ENCODE measurements around the gene B3GALNT2. TPM values are rescaled to one million over a fixed set of nuclear protein-coding genes. Genes with fewer than 3 reads are reported as not detected.

B3GALNT2 gene
- polyA plus RNA-seq, 3 donors: 8.9 to 11.8 (median 10.4) TPM

- Histone ChIP-seq H3K36me3 (replicated peaks in 1 of 2; ENCODE audit: control insufficient read depth in 1 of 2, insufficient read depth in 2 of 2, low read length in 2 of 2) (peaks cover 8 to 20% of the 10 kb centered on the region in 2 donors), H2AFZ (ENCODE audit: insufficient read depth, low read depth, low read length, poor library complexity, severe bottlenecking) (no peak overlapping the region), H3K79me2 (ENCODE audit: insufficient read depth, low read length) (peaks cover 18% of the 10 kb centered on the region), H3K9ac (ENCODE audit: insufficient read depth, low read length, poor library complexity, severe bottlenecking) (no peak overlapping the region), H3K4me1 (ENCODE audit: control insufficient read depth in 1 of 2, insufficient read depth in 2 of 2, low read length in 2 of 2) (no peaks in the 10 kb centered on the region), H4K20me1 (ENCODE audit: insufficient read depth, low read length) (peaks cover 2% of the 10 kb centered on the region), H3K27ac (ENCODE audit: low read depth in 1 of 2, low read length in 2 of 2) (no peak overlapping the region), H3K9me3 (replicated peaks in 1 of 2; ENCODE audit: control insufficient read depth in 1 of 2, insufficient read depth in 1 of 2, low read length in 2 of 2) (no peaks in the 10 kb centered on the region), H3K4me2 (replicated peaks; ENCODE audit: extremely low read depth, low read length, poor library complexity, severe bottlenecking) (no peak overlapping the region), H3K4me3 (replicated peaks in 1 of 3; ENCODE audit: low read depth in 2 of 3, low read length in 3 of 3) (no peak overlapping the region), H3K27me3 (ENCODE audit: control insufficient read depth in 2 of 2, insufficient read depth in 2 of 2, low read length in 2 of 2) (no peaks in the 10 kb centered on the region)
- Mint-ChIP-seq H3K4me3 (no peak overlapping the region), H3K27ac (peak overlapping the region in 1 of 7 donors; percentile 42), H3K9me3 (no peaks in the 10 kb centered on the region), H3K27me3 (ENCODE audit: low read depth in 3 of 3) (no peaks in the 10 kb centered on the region), H3K4me1 (no peaks in the 10 kb centered on the region), H3K36me3 (peaks cover 19 to 35% of the 10 kb centered on the region in 2 donors)
- no peak for TF ChIP-seq CTCF (IDR thresholded peaks at IDR 0.05)
- no CpG with 5 or more reads among the region's 5 CpGs for WGBS (ENCODE audit: insufficient coverage)
- DNase-seq: no peak
- intact Hi-C loops (cut with micrococcal nuclease): no loop called here
These were observed 100.1 kb downstream of the B3GALNT2 start for GRCh38 chr1:235404190-235404589.

DNA sequence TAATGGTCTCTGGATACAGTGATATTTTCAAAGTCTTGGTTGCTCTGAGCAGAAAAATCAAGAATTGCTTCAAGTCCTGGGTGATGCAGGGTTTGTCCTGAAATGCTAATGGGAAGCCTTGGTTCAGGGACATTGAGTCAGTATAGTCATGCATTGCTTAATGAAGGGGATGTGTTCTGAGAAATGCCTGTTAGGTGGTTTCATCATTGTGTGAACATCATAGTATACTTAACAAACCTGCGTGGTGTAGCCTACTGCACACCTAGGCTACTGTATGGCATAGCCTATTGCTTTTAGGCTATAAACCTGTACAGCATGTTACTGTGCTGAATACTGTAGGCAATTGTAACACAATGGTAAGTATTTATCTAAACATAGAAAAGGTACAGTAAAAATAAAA, 100.7 kb downstream of the B3GALNT2 start:
- Mint-ChIP-seq H3K36me3 (peaks cover 19 to 35% of the 10 kb centered on the region in 2 donors), H3K4me3 (no peak overlapping the region), H3K9me3 (no peaks in the 10 kb centered on the region), H3K4me1 (no peaks in the 10 kb centered on the region), H3K27ac (no peak overlapping the region), H3K27me3 (ENCODE audit: low read depth in 3 of 3) (no peaks in the 10 kb centered on the region)
- DNase-seq: no peak
- no peak overlapping the region for H3K4me3 ChIP-seq (replicated peaks in 1 of 3; ENCODE audit: low read depth in 2 of 3, low read length in 3 of 3)
- no CpG with 5 or more reads among the region's 1 CpG for WGBS (ENCODE audit: insufficient coverage)
- H3K4me1 ChIP-seq (ENCODE audit: control insufficient read depth in 1 of 2, insufficient read depth in 2 of 2, low read length in 2 of 2): no peaks in the 10 kb centered on the region
- H3K27ac ChIP-seq (ENCODE audit: low read depth in 1 of 2, low read length in 2 of 2): no peak overlapping the region
- H4K20me1 ChIP-seq (ENCODE audit: insufficient read depth, low read length): peaks cover 2% of the 10 kb centered on the region
- no peaks in the 10 kb centered on the region for H3K27me3 ChIP-seq (ENCODE audit: control insufficient read depth in 2 of 2, insufficient read depth in 2 of 2, low read length in 2 of 2)
- intact Hi-C loops (cut with micrococcal nuclease): no loop called here
- no peak for TF ChIP-seq CTCF (IDR thresholded peaks at IDR 0.05)
- H3K79me2 ChIP-seq (ENCODE audit: insufficient read depth, low read length): peaks cover 20% of the 10 kb centered on the region
- no peaks in the 10 kb centered on the region for H3K9me3 ChIP-seq (replicated peaks in 1 of 2; ENCODE audit: control insufficient read depth in 1 of 2, insufficient read depth in 1 of 2, low read length in 2 of 2)
- H2AFZ ChIP-seq (ENCODE audit: insufficient read depth, low read depth, low read length, poor library complexity, severe bottlenecking): no peak overlapping the region
- H3K36me3 ChIP-seq (replicated peaks in 1 of 2; ENCODE audit: control insufficient read depth in 1 of 2, insufficient read depth in 2 of 2, low read length in 2 of 2): peaks cover 8 to 20% of the 10 kb centered on the region in 2 donors
- H3K9ac ChIP-seq (ENCODE audit: insufficient read depth, low read length, poor library complexity, severe bottlenecking): no peak overlapping the region
- H3K4me2 ChIP-seq (replicated peaks; ENCODE audit: extremely low read depth, low read length, poor library complexity, severe bottlenecking): no peak overlapping the region

Data from CD14-positive monocyte (primary cell).